ENCODE measurements around the gene ID2.

- TF ChIP-seq POLR2A (IDR thresholded peaks at IDR 0.05) (no peak), CTCF (IDR thresholded peaks at IDR 0.05) (no peak), POLR2AphosphoS5 (IDR thresholded peaks at IDR 0.05) (no peak)
These were observed 20.1 kb upstream of the ID2 start for GRCh38 chr2:8661736-8662135.

Measured in breast epithelium (tissue), 3 donors.